ENCODE measurements around the gene PRR16.

Gene PRR16

GRCh38 chr5:120461251-120461650, 2.8 kb upstream of the PRR16 start:
- Histone ChIP-seq H3K27me3 (ENCODE audit: insufficient read depth, poor library complexity, severe bottlenecking) (no peaks in the 10 kb centered on the region), H3K4me3 (replicated peaks; ENCODE audit: insufficient read depth, low read length) (no peak overlapping the region), H3K27ac (replicated peaks) (no peak overlapping the region)
- no peak for DNase-seq (ENCODE audit: low read depth in 1 of 2, low spot score in 1 of 2)
- TF ChIP-seq GABPA (IDR thresholded peaks at IDR 0.05; ENCODE audit: low read depth) (no peak), POLR2AphosphoS5 (IDR thresholded peaks at IDR 0.05; ENCODE audit: low read depth) (no peak), SPI1 (IDR thresholded peaks at IDR 0.05; ENCODE audit: borderline replicate concordance, low read depth) (no peak), CTCF (IDR thresholded peaks at IDR 0.05; ENCODE audit: insufficient read depth, low read length) (no peak)
- TF ChIP-seq, protein P1, sequence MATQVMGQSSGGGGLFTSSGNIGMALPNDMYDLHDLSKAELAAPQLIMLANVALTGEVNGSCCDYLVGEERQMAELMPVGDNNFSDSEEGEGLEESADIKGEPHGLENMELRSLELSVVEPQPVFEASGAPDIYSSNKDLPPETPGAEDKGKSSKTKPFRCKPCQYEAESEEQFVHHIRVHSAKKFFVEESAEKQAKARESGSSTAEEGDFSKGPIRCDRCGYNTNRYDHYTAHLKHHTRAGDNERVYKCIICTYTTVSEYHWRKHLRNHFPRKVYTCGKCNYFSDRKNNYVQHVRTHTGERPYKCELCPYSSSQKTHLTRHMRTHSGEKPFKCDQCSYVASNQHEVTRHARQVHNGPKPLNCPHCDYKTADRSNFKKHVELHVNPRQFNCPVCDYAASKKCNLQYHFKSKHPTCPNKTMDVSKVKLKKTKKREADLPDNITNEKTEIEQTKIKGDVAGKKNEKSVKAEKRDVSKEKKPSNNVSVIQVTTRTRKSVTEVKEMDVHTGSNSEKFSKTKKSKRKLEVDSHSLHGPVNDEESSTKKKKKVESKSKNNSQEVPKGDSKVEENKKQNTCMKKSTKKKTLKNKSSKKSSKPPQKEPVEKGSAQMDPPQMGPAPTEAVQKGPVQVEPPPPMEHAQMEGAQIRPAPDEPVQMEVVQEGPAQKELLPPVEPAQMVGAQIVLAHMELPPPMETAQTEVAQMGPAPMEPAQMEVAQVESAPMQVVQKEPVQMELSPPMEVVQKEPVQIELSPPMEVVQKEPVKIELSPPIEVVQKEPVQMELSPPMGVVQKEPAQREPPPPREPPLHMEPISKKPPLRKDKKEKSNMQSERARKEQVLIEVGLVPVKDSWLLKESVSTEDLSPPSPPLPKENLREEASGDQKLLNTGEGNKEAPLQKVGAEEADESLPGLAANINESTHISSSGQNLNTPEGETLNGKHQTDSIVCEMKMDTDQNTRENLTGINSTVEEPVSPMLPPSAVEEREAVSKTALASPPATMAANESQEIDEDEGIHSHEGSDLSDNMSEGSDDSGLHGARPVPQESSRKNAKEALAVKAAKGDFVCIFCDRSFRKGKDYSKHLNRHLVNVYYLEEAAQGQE (IDR thresholded peaks at IDR 0.05; ENCODE audit: insufficient replicate concordance, low read depth) = no peak

- Histone ChIP-seq H3K27ac (replicated peaks) (no peak overlapping the region), H3K27me3 (ENCODE audit: insufficient read depth, poor library complexity, severe bottlenecking) (no peaks in the 10 kb centered on the region), H3K4me3 (replicated peaks; ENCODE audit: insufficient read depth, low read length) (no peak overlapping the region)
- DNase-seq (ENCODE audit: low read depth in 1 of 2, low spot score in 1 of 2) = no peak
- TF ChIP-seq SPI1 (IDR thresholded peaks at IDR 0.05; ENCODE audit: borderline replicate concordance, low read depth) (peak; percentile 51; the same call in 1 of the 2 replicates), CTCF (IDR thresholded peaks at IDR 0.05; ENCODE audit: insufficient read depth, low read length) (no peak)
Measured at GRCh38 chr5:120463006-120463680, 957 bp upstream of the PRR16 start.

GRCh38 chr5:120464627-120465435, 731 bp downstream of the PRR16 start:
- H3K4me3 ChIP-seq (replicated peaks; ENCODE audit: insufficient read depth, low read length) = peak overlapping the region; percentile 38
- peak in 1 of 2 experiments; percentile 9 for DNase-seq (ENCODE audit: low read depth in 1 of 2, low spot score in 1 of 2)
- no peak overlapping the region for H3K27ac ChIP-seq (replicated peaks)
- no peaks in the 10 kb centered on the region for H3K27me3 ChIP-seq (ENCODE audit: insufficient read depth, poor library complexity, severe bottlenecking)
- TF ChIP-seq GABPA (IDR thresholded peaks at IDR 0.05; ENCODE audit: low read depth) (no peak), POLR2AphosphoS5 (IDR thresholded peaks at IDR 0.05; ENCODE audit: low read depth) (no peak), CTCF (IDR thresholded peaks at IDR 0.05; ENCODE audit: insufficient read depth, low read length) (no peak), SPI1 (IDR thresholded peaks at IDR 0.05; ENCODE audit: borderline replicate concordance, low read depth) (no peak)
- TF ChIP-seq, protein P1 (IDR thresholded peaks at IDR 0.05; ENCODE audit: insufficient replicate concordance, low read depth) = no peak
